Calu3 (cell line): ENCODE data around the gene CNTNAP4. TPM values are rescaled to one million over a fixed set of nuclear protein-coding genes. Genes with fewer than 3 reads are reported as not detected.

Source experiments
- BruUV-seq: library from RNA; stranded (reverse); fragments of 400-500 nt; replicated peaks from 2 replicates; lab custom pipeline; 2021; lab: Mats Ljungman, UMichigan
- CTCF ChIA-PET: fragments of 300-600 bp; sonication (Branson Sonifier 250); formaldehyde crosslinking; loops from one replicate; lab custom pipeline; 2022; ENCODE audit warnings: antibody characterized with exemption; lab: Charles Lee
- DNase-seq: peaks from one replicate; pipeline ENCODE4 v3.0.0; 2022
- H3K27ac Mint-ChIP-seq: one replicate; pipeline ENCODE4 v1.8.0; 2022; ENCODE audit warnings: mixed read lengths; ENCODE audit not compliant: unreplicated experiment
- H3K27me3 Mint-ChIP-seq: one replicate; pipeline ENCODE4 v1.8.0; 2022; ENCODE audit warnings: mixed read lengths; ENCODE audit not compliant: unreplicated experiment
- H3K36me3 Mint-ChIP-seq: one replicate; pipeline ENCODE4 v1.8.0; 2022; ENCODE audit warnings: mild to moderate bottlenecking, moderate library complexity, mixed read lengths; ENCODE audit not compliant: insufficient read depth, unreplicated experiment
- H3K4me1 Mint-ChIP-seq: one replicate; pipeline ENCODE4 v1.8.0; 2022; ENCODE audit warnings: mild to moderate bottlenecking, low read depth, mixed read lengths; ENCODE audit not compliant: unreplicated experiment
- H3K4me3 Mint-ChIP-seq: one replicate; pipeline ENCODE4 v1.8.0; 2022; ENCODE audit warnings: mild to moderate bottlenecking, low read depth, moderate library complexity, mixed read lengths; ENCODE audit not compliant: unreplicated experiment
- H3K9me3 Mint-ChIP-seq: one replicate; pipeline ENCODE4 v1.8.0; 2022; ENCODE audit warnings: low read depth, mixed read lengths; ENCODE audit not compliant: unreplicated experiment
- intact Hi-C: fragments of 100-400 bp; cut with micrococcal nuclease; formaldehyde crosslinking; loops from one replicate; pipeline ENCODE4 v1.10.0; 2022; ENCODE audit not compliant: unreplicated experiment
- total RNA-seq: library from RNA; stranded (reverse); gene quantifications from 2 replicates; pipeline ENCODE4 v1.2.3, GENCODE V29; 2022
- TF ChIP-seq, protein P1 (sequence below): fragments of 200-600 bp; IDR thresholded peaks from one replicate; pipeline ENCODE4 v1.8.0; 2022; ENCODE audit warnings: antibody characterized with exemption; ENCODE audit not compliant: unreplicated experiment

Gene CNTNAP4
- total RNA-seq, 1 experiment from 2014 or later, result not detected

DNA sequence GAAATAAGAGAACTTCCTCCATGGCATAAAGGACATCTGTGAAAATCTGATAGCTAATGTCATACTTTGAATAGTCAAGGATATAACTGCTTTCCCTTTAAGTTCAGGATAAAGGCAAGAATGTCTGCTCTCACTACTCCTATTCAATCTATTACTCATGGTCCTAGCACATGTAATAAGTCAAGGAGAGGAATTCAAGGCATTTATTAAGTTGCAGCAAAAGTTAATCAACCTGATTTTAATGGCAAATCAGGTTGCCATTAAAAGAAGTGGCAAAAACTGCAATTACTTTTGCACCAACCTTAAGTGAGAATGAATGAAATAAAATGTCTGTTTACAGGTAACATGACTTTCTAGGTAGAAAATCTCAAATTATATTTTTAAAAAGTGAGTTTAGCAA lies 225.9 kb downstream of the CNTNAP4 start:
- Mint-ChIP-seq H3K36me3 (no peaks in the 10 kb centered on the region), H3K4me3 (no peak overlapping the region), H3K4me1 (peaks cover 8% of the 10 kb centered on the region), H3K27ac (no peak overlapping the region), H3K27me3 (no peaks in the 10 kb centered on the region), H3K9me3 (no peaks in the 10 kb centered on the region)
- DNase-seq, result no peak
- no TSS peak for BruUV-seq
- TF ChIP-seq, protein P1, sequence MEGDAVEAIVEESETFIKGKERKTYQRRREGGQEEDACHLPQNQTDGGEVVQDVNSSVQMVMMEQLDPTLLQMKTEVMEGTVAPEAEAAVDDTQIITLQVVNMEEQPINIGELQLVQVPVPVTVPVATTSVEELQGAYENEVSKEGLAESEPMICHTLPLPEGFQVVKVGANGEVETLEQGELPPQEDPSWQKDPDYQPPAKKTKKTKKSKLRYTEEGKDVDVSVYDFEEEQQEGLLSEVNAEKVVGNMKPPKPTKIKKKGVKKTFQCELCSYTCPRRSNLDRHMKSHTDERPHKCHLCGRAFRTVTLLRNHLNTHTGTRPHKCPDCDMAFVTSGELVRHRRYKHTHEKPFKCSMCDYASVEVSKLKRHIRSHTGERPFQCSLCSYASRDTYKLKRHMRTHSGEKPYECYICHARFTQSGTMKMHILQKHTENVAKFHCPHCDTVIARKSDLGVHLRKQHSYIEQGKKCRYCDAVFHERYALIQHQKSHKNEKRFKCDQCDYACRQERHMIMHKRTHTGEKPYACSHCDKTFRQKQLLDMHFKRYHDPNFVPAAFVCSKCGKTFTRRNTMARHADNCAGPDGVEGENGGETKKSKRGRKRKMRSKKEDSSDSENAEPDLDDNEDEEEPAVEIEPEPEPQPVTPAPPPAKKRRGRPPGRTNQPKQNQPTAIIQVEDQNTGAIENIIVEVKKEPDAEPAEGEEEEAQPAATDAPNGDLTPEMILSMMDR, result no peak
- CTCF ChIA-PET, result no interaction called here
- intact Hi-C loops, result no loop called here

DNA sequence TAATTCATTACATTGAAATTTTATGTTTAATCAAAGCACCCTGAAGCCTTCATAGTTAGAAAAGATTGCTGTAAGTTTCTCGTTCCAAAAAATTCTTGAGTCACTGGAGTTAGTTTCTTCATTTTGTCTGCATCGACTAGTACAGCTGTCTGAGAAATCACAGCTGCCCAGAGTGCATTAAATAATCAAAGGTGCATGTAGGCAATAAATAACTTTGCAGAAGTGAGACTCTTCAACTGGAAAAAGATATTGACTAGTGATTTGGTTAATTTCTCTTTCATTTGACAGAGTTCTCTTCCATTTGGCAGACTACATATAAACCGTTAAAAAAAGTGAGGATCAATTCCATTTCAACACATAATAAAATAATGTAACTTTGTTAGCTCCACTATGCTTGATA lies 234.0 kb downstream of the CNTNAP4 start:
- Mint-ChIP-seq H3K27me3 (no peaks in the 10 kb centered on the region), H3K27ac (no peak overlapping the region), H3K9me3 (no peaks in the 10 kb centered on the region), H3K4me1 (no peaks in the 10 kb centered on the region), H3K36me3 (no peaks in the 10 kb centered on the region), H3K4me3 (no peak overlapping the region)
- DNase-seq, result no peak
- no TSS peak for BruUV-seq
- intact Hi-C loops, result no loop called here
- TF ChIP-seq, protein P1, result no peak
- CTCF ChIA-PET, result no interaction called here

DNA sequence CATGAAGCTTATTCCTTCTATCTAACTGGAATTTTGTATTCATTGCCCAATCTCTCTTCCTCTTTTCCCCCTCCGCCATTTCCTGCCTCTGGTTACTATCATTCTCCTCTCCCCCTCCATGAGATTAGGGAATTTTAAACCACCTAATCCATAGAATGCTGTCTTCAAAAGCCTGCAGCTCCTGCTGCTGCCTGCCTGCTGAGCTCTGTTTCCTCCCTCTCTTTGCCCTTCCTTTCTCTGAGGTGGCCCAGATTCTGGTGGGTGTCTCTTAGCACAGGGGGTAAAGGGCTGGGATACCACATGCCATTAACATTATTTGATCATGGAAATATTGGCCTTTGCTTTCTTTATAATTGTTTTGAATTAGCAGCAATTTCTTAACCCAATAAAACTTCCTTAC lies 241.6 kb downstream of the CNTNAP4 start:
- no peak for DNase-seq
- no peaks in the 10 kb centered on the region for H3K9me3 Mint-ChIP-seq
- H3K36me3 Mint-ChIP-seq, result no peaks in the 10 kb centered on the region
- no peaks in the 10 kb centered on the region for H3K4me1 Mint-ChIP-seq
- BruUV-seq, result no TSS peak
- TF ChIP-seq, protein P1, result no peak
- H3K27ac Mint-ChIP-seq, result no peak overlapping the region
- intact Hi-C loops, result no loop called here
- CTCF ChIA-PET, result no interaction called here
- H3K4me3 Mint-ChIP-seq, result no peak overlapping the region
- H3K27me3 Mint-ChIP-seq, result no peaks in the 10 kb centered on the region

DNA sequence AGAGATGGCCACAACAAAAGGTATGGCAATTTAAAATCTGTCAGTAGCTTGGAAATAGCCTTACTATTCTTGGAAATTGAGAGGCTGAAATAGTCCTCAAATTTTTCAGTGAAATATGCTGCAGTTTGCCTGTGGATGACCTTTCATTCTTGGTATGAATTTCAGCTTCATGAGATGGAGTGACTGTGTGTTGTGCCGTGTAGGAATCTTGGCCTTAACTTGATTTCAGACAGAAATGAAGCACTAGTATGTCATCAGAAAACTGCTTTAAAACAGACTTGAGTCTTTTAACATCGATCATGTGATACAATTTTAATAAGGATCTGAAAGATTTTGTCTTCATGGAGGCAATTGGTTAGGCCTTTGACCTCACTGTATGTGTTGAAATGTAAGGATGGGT lies 247.2 kb downstream of the CNTNAP4 start:
- intact Hi-C loops, result no loop called here
- no peak for DNase-seq
- TF ChIP-seq, protein P1, result no peak
- no TSS peak for BruUV-seq
- Mint-ChIP-seq H3K27me3 (no peaks in the 10 kb centered on the region), H3K27ac (no peak overlapping the region), H3K9me3 (peaks cover 2% of the 10 kb centered on the region), H3K4me3 (no peak overlapping the region), H3K36me3 (no peaks in the 10 kb centered on the region), H3K4me1 (no peaks in the 10 kb centered on the region)
- CTCF ChIA-PET, result no interaction called here

DNA sequence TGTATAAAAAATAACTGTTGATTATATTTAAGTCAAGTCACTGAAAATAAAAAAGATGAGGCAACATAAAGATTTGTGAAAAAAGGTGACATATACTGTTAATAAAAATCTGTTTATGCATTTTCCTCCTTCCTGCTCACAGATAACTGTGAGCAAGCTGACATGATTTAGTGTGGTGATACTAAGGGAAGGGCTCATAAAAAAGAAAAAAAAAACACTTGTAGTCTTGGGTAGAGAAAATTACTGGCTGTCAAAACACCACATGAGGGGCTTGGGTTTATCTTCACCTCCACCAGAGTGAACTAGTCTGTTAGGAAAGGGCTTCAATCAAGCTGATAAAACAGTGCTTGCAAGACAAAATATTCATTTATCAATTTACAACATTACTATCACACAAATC lies 247.6 kb downstream of the CNTNAP4 start:
- no TSS peak for BruUV-seq
- CTCF ChIA-PET, result no interaction called here
- TF ChIP-seq, protein P1, result no peak
- H3K4me1 Mint-ChIP-seq, result no peaks in the 10 kb centered on the region
- intact Hi-C loops, result no loop called here
- no peak overlapping the region for H3K4me3 Mint-ChIP-seq
- H3K36me3 Mint-ChIP-seq, result no peaks in the 10 kb centered on the region
- H3K27ac Mint-ChIP-seq, result no peak overlapping the region
- H3K27me3 Mint-ChIP-seq, result no peaks in the 10 kb centered on the region
- DNase-seq, result no peak
- H3K9me3 Mint-ChIP-seq, result peaks cover 2% of the 10 kb centered on the region
